K562 (cell line): ENCODE data around the gene COA7. TPM values are rescaled to one million over a fixed set of nuclear protein-coding genes. Genes with fewer than 3 reads are reported as not detected.

Experiments used
- BRD9 ChIP-seq: fragments of 450-650 bp; IDR thresholded peaks from 2 replicates; pipeline ENCODE4 v1.6.1; 2018; ENCODE audit warnings: low read depth; ENCODE audit not compliant: partially characterized antibody
- COPS2 ChIP-seq: fragments of 450-650 bp; conservative IDR thresholded peaks from 2 replicates; pipeline ENCODE4 v1.6.1; 2016; ENCODE audit warnings: mild to moderate bottlenecking, moderate library complexity
- E2F3 ChIP-seq: fragments of 250-450 bp; sonication (Bioruptor Pico); IDR thresholded peaks from 2 replicates; pipeline ENCODE4 v1.4.0; 2020; ENCODE audit warnings: mild to moderate bottlenecking
- EP400 ChIP-seq: fragments of 450-650 bp; IDR thresholded peaks from 2 replicates; pipeline ENCODE4 v1.6.1; 2017; ENCODE audit warnings: antibody characterized with exemption, mild to moderate bottlenecking, moderate library complexity
- MED1 ChIP-seq: sonication (generic); formaldehyde crosslinking; IDR thresholded peaks from 2 replicates; pipeline ENCODE4 v1.8.1; 2023; ENCODE audit warnings: missing genetic modification reagents, borderline replicate concordance
- RBBP5 ChIP-seq: fragments of 200-600 bp; sonication (generic); IDR thresholded peaks from 2 replicates; pipeline ENCODE4 v1.6.1; 2012; ENCODE audit warnings: borderline replicate concordance, mild to moderate bottlenecking, low read length, control low read depth, inconsistent platforms; ENCODE audit not compliant: insufficient read depth, poor library complexity, severe bottlenecking
- SRSF3 ChIP-seq: fragments of 200-400 bp; formaldehyde crosslinking; IDR thresholded peaks from 2 replicates; pipeline ENCODE4 v1.6.1; 2016; ENCODE audit warnings: mild to moderate bottlenecking, low read length, moderate library complexity; ENCODE audit not compliant: insufficient read depth
- TCF3 ChIP-seq: sonication (generic); formaldehyde crosslinking; IDR thresholded peaks from 2 replicates; pipeline ENCODE4 v1.4.0; 2020; ENCODE audit warnings: mild to moderate bottlenecking, missing genetic modification reagents
- ZBTB12 ChIP-seq: fragments of 250-450 bp; sonication (Bioruptor Pico); IDR thresholded peaks from 2 replicates; pipeline ENCODE4 v1.4.0; 2020
- ZNF232 ChIP-seq: sonication (generic); formaldehyde crosslinking; IDR thresholded peaks from 2 replicates; pipeline ENCODE4 v1.8.0; 2022; ENCODE audit warnings: mild to moderate bottlenecking, missing genetic modification reagents
- ZNF449 ChIP-seq: fragments of 250-450 bp; sonication (Bioruptor Pico); IDR thresholded peaks from 2 replicates; pipeline ENCODE4 v1.8.0; 2022; ENCODE audit warnings: moderate library complexity, mild to moderate bottlenecking, inconsistent platforms
- polyA plus RNA-seq, 8 experiments: library from polyadenylated mRNA; depleted of rRNA in 4 of 8; stranded (reverse) in 5 of 8; unstranded in 3 of 8; fragments of >200 nt; fragmentation: Nextera tagmentation in 2 of 8; fragmentation: Illumina TruSeq in 1 of 8; extraction: Ambion mirVana in 2 of 8; extraction: Trizol in 1 of 8; gene quantifications; 2 replicates each; pipeline versions ENCODE4 v1.2.1 to v1.2.3, GENCODE V29; 2011 to 2014; ENCODE audit warnings: inconsistent platforms in 1 of 8, missing spikeins in 1 of 8
- total RNA-seq, 7 experiments: library from RNA; depleted of rRNA in 6 of 7; stranded (reverse); fragments of >200 nt in 6 of 7; fragmentation: Illumina TruSeq in 2 of 7; extraction: Trizol in 2 of 7; gene quantifications; 2 replicates each; pipeline versions ENCODE4 v1.2.1 to v1.2.3, GENCODE V29; 2011 to 2021; ENCODE audit warnings: low replicate concordance in 1 of 7
- TF ChIP-seq, protein P1 (sequence below), 2 experiments: fragments of 450-650 bp in 1 of 2; sonication (generic) in 1 of 2; formaldehyde crosslinking in 1 of 2; IDR thresholded peaks in 1 of 2; conservative IDR thresholded peaks in 1 of 2; 2 replicates each; pipeline versions ENCODE4 v1.6.1 to v1.8.1; 2016 to 2023; ENCODE audit warnings: mild to moderate bottlenecking in 2 of 2, moderate library complexity in 2 of 2, inconsistent platforms in 1 of 2, missing genetic modification reagents in 1 of 2
- TF ChIP-seq, protein P2 (sequence below): sonication (generic); formaldehyde crosslinking; IDR thresholded peaks from 2 replicates; pipeline ENCODE4 v1.8.0; 2023; ENCODE audit warnings: missing genetic modification reagents, mild to moderate bottlenecking, borderline replicate concordance
- TF ChIP-seq, protein P3 (sequence below): fragments of 250-450 bp; sonication (Bioruptor Pico); IDR thresholded peaks from 2 replicates; pipeline ENCODE4 v1.5.0; 2020; ENCODE audit warnings: mild to moderate bottlenecking

COA7 gene
- total and polyA plus RNA-seq, 9 of the 15 experiments (the other 6 are each of a cell fraction or from before 2014, with no cell fraction given): 19.4 to 82.8 (median 51.0) TPM

GRCh38 chr1:52697795-52698674 is at the start of gene COA7 (continued):
- TF ChIP-seq SRSF3 (0 out of 2 replicates have a peak, but pooled peaks have one; percentile 79), E2F3 (CRISPR knock-in tag) (peak; percentile 73; the same call in 1 of the 2 replicates), ZBTB12 (CRISPR knock-in tag) (no peak), MED1 (CRISPR knock-in tag) (no peak), BRD9 (peak; percentile 65), RBBP5 (peak; percentile 86), ZNF232 (CRISPR knock-in tag) (peak; percentile 92; the same call in 1 of the 2 replicates), ZNF449 (CRISPR knock-in tag) (peak; percentile 77; the same call in 1 of the 2 replicates), COPS2 (no peak), TCF3 (CRISPR knock-in tag) (peak; percentile 34; the same call in 1 of the 2 replicates), EP400 (peak; percentile 99)
- TF ChIP-seq, protein P1, sequence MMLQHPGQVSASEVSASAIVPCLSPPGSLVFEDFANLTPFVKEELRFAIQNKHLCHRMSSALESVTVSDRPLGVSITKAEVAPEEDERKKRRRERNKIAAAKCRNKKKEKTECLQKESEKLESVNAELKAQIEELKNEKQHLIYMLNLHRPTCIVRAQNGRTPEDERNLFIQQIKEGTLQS (IDR thresholded peaks at IDR 0.05): no peak; the same call in 1 of the 2 replicates
- TF ChIP-seq, protein P1 (CRISPR knock-in tag; conservative IDR thresholded peaks at IDR 0.05): peak; percentile 67; the same call in 1 of the 2 replicates
- TF ChIP-seq, protein P2, sequence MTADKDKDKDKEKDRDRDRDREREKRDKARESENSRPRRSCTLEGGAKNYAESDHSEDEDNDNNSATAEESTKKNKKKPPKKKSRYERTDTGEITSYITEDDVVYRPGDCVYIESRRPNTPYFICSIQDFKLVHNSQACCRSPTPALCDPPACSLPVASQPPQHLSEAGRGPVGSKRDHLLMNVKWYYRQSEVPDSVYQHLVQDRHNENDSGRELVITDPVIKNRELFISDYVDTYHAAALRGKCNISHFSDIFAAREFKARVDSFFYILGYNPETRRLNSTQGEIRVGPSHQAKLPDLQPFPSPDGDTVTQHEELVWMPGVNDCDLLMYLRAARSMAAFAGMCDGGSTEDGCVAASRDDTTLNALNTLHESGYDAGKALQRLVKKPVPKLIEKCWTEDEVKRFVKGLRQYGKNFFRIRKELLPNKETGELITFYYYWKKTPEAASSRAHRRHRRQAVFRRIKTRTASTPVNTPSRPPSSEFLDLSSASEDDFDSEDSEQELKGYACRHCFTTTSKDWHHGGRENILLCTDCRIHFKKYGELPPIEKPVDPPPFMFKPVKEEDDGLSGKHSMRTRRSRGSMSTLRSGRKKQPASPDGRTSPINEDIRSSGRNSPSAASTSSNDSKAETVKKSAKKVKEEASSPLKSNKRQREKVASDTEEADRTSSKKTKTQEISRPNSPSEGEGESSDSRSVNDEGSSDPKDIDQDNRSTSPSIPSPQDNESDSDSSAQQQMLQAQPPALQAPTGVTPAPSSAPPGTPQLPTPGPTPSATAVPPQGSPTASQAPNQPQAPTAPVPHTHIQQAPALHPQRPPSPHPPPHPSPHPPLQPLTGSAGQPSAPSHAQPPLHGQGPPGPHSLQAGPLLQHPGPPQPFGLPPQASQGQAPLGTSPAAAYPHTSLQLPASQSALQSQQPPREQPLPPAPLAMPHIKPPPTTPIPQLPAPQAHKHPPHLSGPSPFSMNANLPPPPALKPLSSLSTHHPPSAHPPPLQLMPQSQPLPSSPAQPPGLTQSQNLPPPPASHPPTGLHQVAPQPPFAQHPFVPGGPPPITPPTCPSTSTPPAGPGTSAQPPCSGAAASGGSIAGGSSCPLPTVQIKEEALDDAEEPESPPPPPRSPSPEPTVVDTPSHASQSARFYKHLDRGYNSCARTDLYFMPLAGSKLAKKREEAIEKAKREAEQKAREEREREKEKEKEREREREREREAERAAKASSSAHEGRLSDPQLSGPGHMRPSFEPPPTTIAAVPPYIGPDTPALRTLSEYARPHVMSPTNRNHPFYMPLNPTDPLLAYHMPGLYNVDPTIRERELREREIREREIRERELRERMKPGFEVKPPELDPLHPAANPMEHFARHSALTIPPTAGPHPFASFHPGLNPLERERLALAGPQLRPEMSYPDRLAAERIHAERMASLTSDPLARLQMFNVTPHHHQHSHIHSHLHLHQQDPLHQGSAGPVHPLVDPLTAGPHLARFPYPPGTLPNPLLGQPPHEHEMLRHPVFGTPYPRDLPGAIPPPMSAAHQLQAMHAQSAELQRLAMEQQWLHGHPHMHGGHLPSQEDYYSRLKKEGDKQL (CRISPR knock-in tag): 0 out of 2 replicates have a peak, but pooled peaks have one; percentile 72
- TF ChIP-seq, protein P3, sequence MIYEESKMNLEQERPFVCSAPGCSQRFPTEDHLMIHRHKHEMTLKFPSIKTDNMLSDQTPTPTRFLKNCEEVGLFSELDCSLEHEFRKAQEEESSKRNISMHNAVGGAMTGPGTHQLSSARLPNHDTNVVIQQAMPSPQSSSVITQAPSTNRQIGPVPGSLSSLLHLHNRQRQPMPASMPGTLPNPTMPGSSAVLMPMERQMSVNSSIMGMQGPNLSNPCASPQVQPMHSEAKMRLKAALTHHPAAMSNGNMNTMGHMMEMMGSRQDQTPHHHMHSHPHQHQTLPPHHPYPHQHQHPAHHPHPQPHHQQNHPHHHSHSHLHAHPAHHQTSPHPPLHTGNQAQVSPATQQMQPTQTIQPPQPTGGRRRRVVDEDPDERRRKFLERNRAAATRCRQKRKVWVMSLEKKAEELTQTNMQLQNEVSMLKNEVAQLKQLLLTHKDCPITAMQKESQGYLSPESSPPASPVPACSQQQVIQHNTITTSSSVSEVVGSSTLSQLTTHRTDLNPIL: no peak
